ENCODE data around the gene EPHA3. TPM values are rescaled to one million over a fixed set of nuclear protein-coding genes. Genes with fewer than 3 reads are reported as not detected.

The EPHA3 gene
- total and polyA plus RNA-seq, 2 donors (not counting 3 experiments of a cell fraction or from before 2014, with no cell fraction given): not detected

DNA sequence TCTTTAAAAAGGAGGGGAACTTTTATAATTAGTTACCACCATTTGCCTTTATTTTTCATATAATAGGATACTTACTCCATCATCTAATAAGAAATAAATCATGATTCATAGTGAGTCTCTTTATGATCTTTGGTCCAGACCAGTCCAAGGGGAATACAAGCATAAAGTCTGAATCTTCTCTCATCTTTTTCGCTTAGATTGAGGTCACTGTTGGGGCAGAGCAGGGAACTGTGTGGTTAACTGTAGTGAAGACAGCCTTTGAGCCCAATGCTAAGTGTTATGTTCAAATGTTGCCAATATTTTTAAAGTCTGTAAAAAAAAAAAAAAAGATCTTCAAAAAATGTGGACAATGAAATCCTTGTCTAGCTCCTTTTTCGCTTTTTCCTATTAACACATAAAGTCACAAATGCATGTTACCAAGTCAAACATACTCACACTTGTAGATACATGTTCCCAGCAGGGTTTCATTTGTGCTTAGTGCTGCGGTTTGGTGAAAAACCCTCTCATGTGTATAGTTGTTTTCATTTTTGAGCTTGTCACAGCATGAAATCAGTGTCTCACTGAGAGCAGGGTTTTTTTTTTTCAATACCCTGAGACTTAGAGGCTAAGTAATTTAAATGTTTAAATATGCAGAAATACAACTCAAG, 72.1 kb downstream of the EPHA3 start:
- no peaks in the 10 kb centered on the region for H3K79me2 ChIP-seq (ENCODE audit: control insufficient read depth, insufficient read depth, low read length)
- H3K4me1 ChIP-seq (ENCODE audit: control insufficient read depth, extremely low read depth, insufficient read depth, low read length): no peaks in the 10 kb centered on the region
- H3K4me2 ChIP-seq (ENCODE audit: insufficient read depth, low read length): no peak overlapping the region
- H3K4me3 ChIP-seq (replicated peaks in 1 of 3; ENCODE audit: insufficient read depth in 1 of 3, low read depth in 1 of 3, low read length in 3 of 3): no peak overlapping the region
- H4K20me1 ChIP-seq (replicated peaks; ENCODE audit: control insufficient read depth, extremely low read depth, insufficient read depth, low read length): no peaks in the 10 kb centered on the region
- intact Hi-C loops (cut with micrococcal nuclease): no loop called here
- ChIA-PET CTCF (no interaction called here), POLR2A (no interaction called here)
- H3K27me3 ChIP-seq (ENCODE audit: control insufficient read depth in 2 of 2, insufficient read depth in 2 of 2, low read length in 2 of 2): no peaks in the 10 kb centered on the region
- H2AFZ ChIP-seq (ENCODE audit: low read depth, low read length): no peak overlapping the region
- dilution Hi-C loops (cut with MboI; ENCODE audit: extremely low pct_ligation_motif_present, low sequenced_read_pairs): no loop called here
- H3K9me3 ChIP-seq (replicated peaks; ENCODE audit: control insufficient read depth, insufficient read depth, low read length): no peaks in the 10 kb centered on the region
- no peaks in the 10 kb centered on the region for H3K36me3 ChIP-seq (ENCODE audit: control insufficient read depth in 2 of 2, extremely low read depth in 1 of 2, insufficient read depth in 2 of 2, low read length in 2 of 2)
- TF ChIP-seq MYC (IDR thresholded peaks at IDR 0.05; ENCODE audit: low read depth, low read length): no peak
- TF ChIP-seq FOS (IDR thresholded peaks at IDR 0.05; ENCODE audit: borderline replicate concordance, insufficient read depth, low read length): no peak
- TF ChIP-seq POLR2AphosphoS5 (IDR thresholded peaks at IDR 0.05; ENCODE audit: insufficient read depth, low read depth, low read length): no peak
- TF ChIP-seq JUN (IDR thresholded peaks at IDR 0.05; ENCODE audit: borderline replicate concordance, insufficient read depth, insufficient read length, low read depth): no peak
- no peak for TF ChIP-seq GATA2 (IDR thresholded peaks at IDR 0.05; ENCODE audit: insufficient read depth, insufficient read length, low read depth, low read length)
- TF ChIP-seq, protein P1, sequence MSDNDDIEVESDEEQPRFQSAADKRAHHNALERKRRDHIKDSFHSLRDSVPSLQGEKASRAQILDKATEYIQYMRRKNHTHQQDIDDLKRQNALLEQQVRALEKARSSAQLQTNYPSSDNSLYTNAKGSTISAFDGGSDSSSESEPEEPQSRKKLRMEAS (IDR thresholded peaks at IDR 0.05; ENCODE audit: insufficient read depth, insufficient read length): no peak
- TF ChIP-seq EZH2 (IDR thresholded peaks at IDR 0.05; ENCODE audit: borderline replicate concordance, low read depth, low read length, severe bottlenecking): no peak
- TF ChIP-seq POLR2A (IDR thresholded peaks at IDR 0.05; ENCODE audit: low read depth, low read length): no peak
- TF ChIP-seq, protein P2, sequence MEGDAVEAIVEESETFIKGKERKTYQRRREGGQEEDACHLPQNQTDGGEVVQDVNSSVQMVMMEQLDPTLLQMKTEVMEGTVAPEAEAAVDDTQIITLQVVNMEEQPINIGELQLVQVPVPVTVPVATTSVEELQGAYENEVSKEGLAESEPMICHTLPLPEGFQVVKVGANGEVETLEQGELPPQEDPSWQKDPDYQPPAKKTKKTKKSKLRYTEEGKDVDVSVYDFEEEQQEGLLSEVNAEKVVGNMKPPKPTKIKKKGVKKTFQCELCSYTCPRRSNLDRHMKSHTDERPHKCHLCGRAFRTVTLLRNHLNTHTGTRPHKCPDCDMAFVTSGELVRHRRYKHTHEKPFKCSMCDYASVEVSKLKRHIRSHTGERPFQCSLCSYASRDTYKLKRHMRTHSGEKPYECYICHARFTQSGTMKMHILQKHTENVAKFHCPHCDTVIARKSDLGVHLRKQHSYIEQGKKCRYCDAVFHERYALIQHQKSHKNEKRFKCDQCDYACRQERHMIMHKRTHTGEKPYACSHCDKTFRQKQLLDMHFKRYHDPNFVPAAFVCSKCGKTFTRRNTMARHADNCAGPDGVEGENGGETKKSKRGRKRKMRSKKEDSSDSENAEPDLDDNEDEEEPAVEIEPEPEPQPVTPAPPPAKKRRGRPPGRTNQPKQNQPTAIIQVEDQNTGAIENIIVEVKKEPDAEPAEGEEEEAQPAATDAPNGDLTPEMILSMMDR (IDR thresholded peaks at IDR 0.05; ENCODE audit: extremely low read depth in 1 of 2, insufficient read depth in 1 of 2, low read depth in 1 of 2, low read length in 2 of 2): no peak
- H3K9ac ChIP-seq (replicated peaks; ENCODE audit: extremely low read depth, insufficient read depth, low read length): no peak overlapping the region
- H3K27ac ChIP-seq (ENCODE audit: insufficient read depth, low read depth, low read length): no peak overlapping the region
- H3K9me1 ChIP-seq (replicated peaks; ENCODE audit: control insufficient read depth, extremely low read depth, insufficient read depth, low read length): no peaks in the 10 kb centered on the region
- FAIRE-seq (no peak), DNase-seq (ENCODE audit: low read depth, low spot score) (no peak)
- no TSS peak for BruUV-seq (replicated peaks)
